Keratinocyte (primary cell): Measurements from ENCODE around the gene BID.

ENCODE experiments used
- CTCF ChIP-seq, 3 experiments: IDR thresholded peaks in 1 of 3; conservative IDR thresholded peaks in 1 of 3; optimal IDR thresholded peaks in 1 of 3; 2 replicates in 2 of 3; 3 replicates in 1 of 3; pipeline versions ENCODE3 to v1.5.1; 2011; ENCODE audit warnings: low read length in 3 of 3, mild to moderate bottlenecking in 3 of 3, moderate library complexity in 2 of 3, control low read depth in 1 of 3, inconsistent platforms in 1 of 3; ENCODE audit not compliant: insufficient read depth in 2 of 3; ENCODE audit errors: extremely low read depth in 1 of 3
- EZH2 ChIP-seq: IDR thresholded peaks from one replicate; pipeline ENCODE4 v1.6.1; 2012; ENCODE audit warnings: inconsistent platforms, mild to moderate bottlenecking, low read length, moderate library complexity

- TF ChIP-seq CTCF (optimal IDR thresholded peaks at IDR 0.05 in 1 of 3, IDR thresholded peaks at IDR 0.05 in 1 of 3, conservative IDR thresholded peaks at IDR 0.05 in 1 of 3; ENCODE audit: extremely low read depth in 1 of 3, insufficient read depth in 2 of 3, low read length in 3 of 3) (no peak), EZH2 (no peak)
These were observed 66.7 kb downstream of the BID start for GRCh38 chr22:17707526-17707925.
